Activated CD4-positive, alpha-beta T cell treated with anti-CD3 and anti-CD28 coated beads, Interleukin-2, amount 50 U/mL, for 48 hours (primary cell): Measurements from ENCODE around the gene IRF2BP2.

ENCODE experiments used
- DNase-seq, 2 experiments: peaks; one replicate each; pipeline ENCODE4 v3.0.0-alpha.2; 2020

Gene IRF2BP2

DNA sequence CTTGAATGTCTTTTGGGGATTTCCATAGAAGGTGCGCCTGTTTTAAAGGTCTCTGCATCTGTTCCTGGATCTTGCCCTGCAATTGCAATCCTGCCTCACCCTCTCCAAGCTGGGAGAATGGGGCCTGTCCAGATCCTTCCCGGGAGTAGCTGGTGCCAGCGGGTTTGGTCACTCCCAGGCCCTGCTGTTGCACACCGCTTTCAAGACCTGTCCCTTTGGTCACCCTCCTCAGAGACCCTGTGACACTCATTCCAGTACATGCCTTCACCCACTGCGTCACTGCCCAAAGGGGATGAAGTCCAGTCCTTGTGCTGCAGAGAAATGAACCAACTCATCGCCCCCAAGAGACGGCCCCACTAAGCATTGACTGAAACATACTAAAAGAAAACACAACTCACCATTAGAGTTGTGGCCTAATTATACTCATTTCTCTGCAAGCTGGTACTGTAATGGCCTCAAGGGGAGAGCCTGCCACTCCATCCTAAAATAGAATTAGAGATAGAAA is 1.9 kb upstream of the IRF2BP2 start:
- DNase-seq: peak; percentile 9 to 33

DNA sequence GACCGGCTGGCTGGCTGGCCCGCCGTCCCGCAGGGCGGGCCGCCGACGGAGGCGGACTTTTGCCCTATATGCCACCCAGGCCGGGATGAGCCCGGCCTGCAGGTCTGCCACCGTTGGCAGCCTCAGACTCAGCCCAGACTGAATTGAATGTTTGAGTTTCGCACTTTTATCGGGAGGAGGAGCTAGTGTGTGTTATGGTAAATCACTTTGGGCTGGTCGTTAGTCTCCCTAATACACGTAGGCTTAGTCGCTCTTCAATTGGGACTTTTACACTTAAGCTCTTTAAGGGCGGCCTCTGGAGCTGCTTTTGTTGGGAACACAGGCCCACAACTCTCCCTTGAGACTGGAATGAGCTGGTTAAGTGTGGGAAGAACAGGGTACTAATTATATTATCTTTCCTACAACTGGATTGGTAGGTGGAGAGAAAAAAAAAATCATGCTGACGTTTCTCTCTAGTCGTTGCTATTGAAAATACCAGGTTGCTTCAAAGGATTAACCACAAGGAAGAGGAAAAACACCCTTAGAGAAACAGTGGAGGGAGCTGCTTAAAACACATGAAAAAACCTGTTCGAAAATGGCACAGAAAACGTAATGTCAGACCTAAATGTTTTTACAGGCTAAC is 1.4 kb upstream of the IRF2BP2 start:
- DNase-seq: no peak

DNA sequence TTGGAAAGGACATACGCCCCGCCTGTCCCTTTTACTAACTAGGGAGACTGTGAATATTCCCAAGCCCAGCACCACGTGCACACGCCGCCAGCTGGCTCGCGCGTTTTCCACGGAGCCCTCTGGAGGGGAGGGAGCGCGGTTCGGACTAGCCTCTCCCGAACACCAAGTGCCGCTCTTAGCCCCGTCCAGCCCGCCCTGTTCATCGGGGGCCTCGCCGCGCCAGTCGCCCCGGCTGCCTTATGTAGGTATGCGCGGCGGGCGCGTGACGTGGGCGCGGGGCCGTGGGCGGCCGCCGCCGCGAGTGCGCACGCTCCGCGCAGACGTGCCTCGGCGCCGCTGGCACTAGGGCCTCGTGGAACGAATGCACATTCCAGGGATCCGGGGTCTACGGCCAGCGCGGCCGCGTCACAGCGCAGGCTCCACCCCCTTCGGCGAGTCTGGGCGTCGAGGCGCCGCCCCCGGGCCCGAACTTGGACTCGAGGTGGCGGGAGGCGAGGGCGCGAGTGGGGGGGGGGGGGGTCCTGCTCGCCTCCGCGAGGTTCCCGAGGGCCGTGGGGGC is 767 bp upstream of the IRF2BP2 start:
- DNase-seq: peak; percentile 92 to 94

DNA sequence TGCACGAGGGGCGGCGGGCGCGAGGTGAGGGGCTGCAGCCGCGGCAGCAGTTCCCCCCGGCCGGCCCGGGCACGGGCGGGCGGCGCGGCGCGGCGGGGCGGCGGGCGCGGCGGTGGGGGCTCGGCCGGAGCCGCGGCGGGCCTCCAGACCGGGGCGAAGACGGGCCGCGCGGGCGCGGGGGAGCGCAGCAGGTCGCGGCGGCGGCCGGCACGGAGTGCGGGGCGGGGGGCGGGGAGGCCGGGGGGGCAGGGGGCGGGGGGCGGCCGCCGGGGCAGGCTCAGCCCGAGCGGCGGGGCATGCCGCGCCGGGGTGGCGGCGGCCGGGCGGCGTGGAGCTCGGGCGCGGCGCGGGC is 311 bp downstream of the IRF2BP2 start:
- peak in 1 of 2 experiments; percentile 17 for DNase-seq

DNA sequence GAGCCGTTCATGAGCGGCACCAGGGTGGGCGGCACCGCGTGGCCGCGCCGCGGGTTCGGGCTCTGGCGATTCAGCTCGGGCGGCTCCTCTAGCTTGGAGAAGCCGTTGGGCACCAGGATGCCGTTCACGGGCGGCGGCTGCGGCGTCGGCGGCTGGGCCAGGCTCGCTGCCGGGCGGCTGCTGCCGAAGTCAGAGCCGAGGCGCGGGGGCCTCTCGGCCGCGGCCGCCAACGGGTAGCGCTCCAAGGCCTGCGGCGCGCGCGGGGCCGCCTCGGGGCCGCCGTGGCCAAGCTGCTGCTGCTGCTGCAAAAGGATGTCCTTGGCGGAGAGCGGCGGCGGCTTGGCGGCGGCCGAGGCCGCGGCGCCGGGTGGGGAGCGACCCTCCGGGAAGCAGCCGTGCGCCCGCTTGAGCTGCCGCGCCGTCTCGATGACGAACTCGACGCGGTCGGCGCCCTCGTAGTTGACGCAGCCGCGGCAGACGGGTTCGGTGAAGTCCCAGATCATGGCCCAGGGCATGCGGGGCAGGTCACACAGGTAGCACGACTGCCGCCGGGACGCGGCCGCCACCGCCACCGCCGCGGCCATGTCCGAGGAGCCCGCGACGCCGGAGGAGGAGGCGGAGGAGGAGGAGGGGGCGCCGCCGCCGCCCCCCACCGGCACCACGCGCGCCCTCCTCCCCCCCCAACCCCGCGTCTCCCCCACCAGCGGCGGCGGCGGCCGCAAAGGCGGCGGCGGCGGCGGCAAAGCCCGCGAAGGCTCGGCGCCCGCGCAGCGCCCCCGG is 877 bp downstream of the IRF2BP2 start:
- peak; percentile 67 to 71 for DNase-seq

DNA sequence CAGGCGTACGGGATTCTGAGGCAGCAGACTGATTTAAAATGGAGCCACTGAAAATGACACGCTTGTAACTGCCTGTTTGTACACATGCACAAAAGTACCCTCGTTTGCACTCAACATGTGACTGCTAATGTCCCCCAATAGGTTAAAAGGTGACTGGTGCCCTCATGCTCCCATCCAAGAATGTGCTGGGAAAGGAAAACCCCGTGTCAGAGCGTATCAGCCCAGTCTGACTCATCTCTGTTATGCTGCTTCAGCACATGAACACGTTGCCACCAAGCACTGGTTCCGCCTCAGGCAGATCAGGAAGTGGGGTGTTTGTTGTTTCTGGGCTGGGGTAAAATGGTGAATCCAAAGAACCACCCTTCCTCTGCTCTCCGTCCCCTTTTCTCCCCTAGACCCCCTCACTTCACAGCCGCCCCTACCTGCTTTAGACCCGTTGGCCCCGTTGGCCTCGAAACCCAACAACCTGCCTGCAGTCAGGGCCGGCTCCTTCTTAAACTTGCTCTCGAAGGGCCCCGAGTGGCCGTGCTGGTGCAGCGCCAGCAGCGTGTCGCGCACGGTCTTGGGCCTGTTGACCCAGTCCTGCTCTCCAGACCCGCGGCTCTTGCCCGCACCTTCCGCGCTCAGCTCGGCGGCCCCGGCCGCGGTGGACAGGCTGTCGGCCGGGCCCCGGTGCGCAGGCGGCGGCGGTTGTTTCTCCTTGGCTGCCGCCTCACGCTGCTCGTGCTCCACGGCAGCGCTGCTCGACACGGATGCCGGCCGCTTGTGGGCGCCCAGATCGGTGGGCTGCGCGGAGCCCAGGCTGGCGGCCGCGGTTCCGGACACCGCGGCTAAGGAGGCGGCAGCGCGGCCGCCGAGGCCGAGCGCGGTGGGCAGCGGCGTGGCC is 1.7 kb downstream of the IRF2BP2 start:
- peak; percentile 70 to 79 for DNase-seq

DNA sequence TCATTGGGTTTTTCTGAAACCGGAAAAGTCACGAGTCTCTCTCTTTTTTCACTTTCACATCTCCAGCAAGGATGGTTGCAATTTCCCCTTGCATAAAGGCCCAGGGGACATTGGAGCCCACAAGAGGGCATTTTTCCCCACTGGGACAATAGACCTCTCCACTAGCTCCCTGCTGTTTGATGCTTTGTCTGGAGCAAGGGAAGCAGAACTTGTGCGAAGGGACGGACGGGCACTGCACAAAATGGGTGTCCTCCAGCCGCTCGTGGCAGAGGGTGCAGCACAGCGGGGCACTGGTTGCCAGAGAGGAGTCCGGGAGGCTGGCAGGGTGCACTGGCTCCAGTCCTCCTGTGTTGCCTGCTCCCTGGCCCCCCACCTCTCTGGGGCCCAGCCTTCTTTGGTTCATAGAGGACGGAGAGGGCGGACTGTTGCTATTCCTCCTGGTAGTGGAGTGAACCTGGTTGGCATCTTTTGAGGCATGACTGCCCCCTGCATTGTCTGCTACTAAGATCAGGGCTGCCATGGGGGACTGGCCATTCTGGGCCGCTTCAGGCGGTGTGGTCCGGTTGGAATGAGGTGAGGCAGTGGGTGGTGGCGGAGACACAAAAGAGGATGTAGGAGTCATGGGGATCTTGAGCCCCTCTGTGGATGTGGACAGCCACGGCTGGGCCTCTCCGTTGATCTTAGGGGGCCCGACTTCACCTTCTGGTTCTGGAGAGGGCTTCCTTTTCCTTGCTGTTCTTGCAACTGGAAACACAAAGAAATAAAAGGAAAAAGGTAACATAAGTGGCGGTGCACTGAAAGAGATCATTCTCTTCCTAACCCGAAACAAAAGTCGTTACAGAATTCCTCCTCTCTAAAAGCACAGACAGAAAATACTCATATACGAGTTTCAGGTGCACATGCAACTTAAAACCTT is 2.6 kb downstream of the IRF2BP2 start:
- peak; percentile 29 to 44 for DNase-seq

DNA sequence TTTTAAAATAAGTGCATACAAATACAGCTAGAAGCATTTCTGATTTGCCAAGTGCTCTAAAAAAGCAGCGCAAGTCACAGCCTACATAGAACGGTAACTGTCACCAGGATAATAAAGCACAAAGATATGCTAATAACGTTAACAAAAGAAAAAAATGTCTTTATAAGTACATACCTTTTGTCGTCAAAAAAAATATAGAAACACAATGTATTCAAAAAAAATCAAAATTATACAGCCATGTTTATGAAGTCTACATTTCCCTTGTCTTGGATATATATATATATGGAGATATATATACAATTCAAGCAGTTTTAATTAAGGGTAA is 3.2 kb downstream of the IRF2BP2 start:
- DNase-seq: no peak

DNA sequence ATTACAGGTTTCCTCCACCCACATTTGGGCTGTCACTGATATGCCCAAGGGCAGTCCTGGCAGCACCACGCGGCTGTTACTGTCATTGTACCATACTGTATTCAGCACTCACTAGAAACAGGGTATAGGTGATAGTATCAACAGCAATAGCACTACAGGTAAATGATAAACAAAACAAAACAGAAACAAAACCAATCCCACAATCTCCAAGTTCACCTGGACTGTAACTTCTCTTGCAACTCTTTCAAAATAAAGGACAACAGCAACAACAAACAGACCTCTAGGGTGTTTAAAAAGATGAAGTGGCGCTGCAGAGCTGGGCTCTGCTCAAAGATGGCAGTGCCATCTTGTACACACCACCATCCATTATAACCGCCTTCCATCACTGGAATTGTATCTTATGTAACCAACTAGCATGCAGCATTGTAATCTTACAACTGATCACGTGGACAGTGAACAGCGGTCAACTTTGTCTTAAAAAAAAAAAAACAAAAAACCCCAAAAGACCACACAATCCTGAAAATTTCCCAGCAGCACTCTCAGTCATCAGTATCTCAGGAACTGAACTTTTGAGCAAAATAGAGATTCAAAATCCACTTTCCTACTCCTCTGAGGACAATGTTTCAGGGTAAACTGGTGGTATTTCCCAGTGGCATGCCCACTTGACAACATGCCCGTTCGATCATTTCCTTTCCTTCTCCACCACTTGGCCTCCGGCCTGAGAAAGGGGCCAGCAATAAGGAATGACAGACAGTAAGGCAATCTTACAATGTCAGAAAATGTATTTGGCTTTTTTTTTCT is 3.8 kb downstream of the IRF2BP2 start:
- peak; percentile 46 to 51 for DNase-seq

DNA sequence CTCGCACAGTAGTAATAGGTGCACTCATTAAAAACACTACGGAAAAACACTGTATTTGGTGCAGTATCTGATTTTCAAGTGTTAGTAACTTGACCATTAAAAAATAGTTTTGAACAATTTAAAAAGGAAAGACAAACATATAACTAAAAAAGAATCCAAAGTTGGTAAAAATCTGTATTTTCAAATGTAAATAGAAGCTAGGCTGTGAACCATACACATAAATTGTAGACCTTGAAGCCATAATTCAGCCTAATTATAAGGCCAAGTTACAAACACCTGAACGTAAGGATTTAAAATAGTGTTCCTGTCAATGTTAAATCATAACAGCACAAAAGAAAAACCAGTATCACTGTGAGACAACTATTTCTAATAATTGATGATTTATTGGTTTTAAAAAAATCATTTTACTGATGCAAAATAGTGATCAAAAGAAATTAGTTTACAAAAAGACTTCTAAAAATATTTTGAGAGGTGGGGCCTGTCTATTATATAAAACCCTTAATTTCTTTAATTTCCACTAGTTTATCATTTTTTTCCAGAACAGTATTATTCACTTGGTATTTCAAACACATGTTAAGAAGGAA is 4.5 kb downstream of the IRF2BP2 start:
- no peak for DNase-seq

DNA sequence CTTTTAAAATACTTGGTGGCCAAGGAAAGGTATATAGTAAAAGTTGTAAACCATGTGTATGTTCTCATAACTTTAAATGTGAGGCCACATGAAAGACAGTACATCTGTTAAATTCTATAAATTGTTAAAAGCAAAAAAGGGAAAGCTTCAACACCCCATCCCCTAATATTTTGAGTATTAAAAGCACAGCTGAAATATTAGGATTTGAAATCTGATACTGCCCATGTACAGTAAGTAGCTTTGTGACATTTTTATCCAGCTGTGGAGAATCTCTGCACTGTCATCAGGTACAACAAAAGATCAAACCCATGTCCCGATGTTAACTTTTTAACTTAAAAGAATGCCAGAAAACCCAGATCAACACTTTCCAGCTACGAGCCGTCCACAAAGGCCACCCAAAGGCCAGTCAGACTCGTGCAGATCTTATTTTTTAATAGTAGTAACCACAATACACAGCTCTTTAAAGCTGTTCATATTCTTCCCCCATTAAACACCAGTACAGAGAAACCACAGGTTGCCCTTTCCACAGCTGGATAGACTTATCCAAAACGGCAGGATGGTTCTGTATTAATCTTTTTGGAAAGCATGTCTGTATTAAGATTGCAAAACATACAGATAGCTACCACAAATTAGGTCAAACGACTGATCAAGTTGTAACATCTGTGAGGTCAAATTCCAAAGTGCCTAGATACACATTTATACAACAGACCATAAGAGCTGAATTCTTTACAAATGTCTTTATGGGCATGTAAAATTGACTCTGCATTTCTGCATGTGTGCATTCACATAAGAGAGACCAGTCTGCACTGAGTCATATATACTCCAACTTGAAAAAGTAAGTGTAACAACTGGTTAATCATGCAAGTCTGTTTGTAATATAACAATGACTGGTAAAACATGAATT is 5.2 kb downstream of the IRF2BP2 start:
- no peak for DNase-seq

DNA sequence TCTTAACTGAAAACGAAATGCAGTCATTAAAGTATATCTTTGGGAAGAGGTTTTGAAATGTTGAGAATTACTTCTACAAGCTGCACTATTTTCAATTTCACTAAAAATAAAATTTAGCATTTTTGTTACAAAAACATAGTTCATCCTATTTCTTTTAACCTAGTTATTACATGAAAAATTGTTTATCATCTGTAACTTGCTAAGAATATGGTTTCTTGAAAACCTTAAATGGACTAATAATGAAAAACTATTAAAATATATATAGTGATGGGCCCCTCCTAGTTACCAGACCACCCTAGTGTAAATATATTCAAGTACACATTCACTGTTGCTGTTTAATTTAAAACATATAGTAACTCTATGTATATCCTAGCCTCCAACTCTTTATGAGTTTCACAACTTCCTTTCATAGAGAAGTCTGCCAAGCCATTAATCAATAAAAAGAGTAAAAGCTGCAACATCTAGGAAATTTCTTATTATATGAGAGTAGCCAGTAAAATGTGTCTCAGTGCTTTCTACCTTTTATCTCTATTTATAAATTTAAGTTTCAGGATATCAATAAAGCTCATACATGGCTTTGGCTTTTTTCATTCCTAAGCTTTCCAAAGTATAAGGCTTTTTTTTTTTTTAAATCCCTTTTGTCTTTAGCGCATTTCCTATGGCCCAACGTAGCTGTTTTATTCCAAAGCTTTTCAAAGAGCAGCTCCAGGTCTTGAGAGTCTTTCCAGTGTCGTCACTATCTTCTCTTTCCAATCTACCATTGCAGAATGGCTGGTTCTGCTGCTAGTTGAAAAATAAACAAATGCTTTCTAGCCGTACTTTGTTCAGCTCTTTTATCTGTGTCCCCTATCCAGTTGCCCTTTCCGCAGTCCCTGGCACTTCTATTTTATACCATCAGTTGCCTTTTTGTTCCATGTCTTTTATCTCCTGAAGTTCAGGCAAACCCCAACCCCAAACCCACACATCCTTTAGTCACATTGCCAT is 6.5 kb downstream of the IRF2BP2 start:
- no peak for DNase-seq

DNA sequence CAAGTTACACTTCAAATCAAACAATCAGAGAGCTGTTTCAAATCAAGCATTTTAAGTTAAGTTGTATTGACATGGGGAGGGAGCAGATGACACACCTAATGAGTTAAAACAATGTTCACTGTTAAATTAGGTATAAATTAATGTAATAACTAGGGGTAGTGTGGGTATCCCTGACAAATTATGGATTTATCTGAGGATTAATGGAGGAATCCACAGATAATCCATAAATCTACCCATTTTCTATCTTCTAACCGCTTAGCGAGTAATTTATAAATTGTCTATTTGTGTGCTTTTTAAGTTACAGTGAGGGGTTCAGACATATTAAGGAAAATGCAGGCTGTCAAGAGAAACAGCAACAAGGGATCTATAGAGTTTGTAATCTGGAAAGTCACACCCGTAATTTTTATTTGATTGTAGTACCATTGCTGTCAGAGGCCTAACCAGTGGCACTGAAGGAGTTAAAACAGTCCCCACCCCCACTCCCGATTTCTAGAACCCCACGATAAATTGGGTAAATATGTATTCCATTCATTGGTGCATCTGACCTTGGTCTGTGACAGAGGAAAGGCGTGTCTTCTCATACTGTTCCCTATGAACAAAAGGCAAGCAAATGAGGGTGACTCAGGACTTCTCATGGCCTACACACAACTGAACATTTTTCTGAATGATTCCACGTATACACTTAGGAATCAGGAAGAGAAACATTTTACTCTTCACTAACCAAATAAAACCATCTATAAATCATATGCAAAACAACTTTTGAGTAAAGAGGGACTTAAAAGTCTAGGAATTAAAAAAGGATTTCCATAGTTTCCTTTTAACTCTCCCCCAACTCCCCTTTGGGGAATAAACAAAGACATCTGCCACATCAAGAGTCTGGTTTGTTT is 7.4 kb downstream of the IRF2BP2 start:
- peak in 1 of 2 experiments; percentile 34 for DNase-seq

DNA sequence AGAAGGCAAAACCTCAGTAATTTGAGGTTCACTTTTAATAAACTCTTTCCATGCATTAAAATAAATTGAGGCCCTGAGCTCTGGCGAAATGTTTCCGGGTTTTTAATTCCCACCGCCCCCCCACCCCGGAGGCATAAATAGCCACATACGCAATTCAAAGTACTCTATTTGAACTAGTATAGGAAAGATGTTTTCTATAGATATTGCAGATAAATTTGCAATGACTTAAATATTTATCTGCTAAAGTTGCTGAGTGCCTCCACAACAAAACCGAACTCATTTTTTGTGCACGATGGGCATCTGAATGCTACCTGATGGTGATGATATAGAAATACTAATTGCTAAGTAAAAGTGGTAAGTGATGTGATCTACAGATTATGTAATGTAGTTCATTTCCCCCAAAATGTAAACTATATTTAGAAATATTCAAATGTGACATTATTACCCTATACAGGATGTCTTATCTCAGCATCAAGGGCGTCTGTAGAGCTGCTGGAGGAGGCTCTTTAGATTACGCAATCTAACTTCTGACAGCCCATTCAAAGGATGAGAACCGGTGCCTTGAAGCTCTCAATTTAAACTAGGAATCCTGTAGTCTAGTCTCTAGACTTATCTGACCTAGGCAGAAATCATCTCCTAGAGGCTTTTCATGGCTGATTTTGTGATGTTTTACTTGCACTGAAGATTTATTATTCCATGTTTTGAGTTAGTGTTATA is 8.5 kb downstream of the IRF2BP2 start:
- no peak for DNase-seq

DNA sequence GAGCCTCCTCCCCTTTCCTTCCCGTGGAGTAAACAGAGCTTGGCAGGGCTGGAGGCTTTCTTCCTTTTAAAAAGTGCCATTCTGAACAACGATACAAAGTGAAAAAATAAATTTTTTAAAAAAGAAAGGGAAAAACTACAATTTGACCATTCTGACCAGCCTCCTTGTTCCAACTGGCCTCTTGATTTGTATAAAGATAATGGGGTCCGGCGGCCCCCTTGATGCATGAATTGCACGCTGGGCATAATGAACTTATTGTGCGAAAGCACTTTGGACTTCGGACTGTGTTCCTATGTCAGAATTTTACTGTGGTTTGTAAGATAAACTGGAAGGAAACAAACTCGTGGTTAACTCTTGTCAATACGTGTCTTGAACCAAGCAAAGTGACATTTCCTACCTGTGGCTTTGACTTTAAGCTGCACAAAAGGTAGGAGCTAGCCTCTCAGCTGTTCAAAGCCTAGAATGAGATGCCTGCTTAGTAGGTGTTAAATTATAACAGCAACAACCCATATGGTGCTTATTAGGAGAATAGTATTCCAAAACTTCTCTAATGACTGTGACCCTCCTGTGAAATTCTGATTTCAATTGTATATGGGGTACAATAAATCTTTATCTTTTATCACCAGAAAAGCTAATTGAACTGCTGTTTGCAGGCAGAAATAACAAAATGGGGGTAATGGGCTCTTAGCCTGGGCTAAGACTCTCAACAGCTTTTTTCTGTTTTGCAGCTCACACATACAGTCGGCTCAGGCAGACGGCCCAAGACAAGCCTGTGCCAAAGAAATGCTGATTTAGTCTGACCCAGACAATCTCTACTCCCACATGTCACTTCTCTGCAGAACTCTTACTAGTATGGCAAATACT is 9.3 kb downstream of the IRF2BP2 start:
- DNase-seq: peak in 1 of 2 experiments; percentile 19
